A673 (cell line): ENCODE measurements around the gene GABRA5. TPM values are rescaled to one million over a fixed set of nuclear protein-coding genes. Genes with fewer than 3 reads are reported as not detected.

Experiments used
- BruUV-seq: library from RNA; stranded (reverse); fragments of 400-500 nt; replicated peaks from 2 replicates; lab custom pipeline; 2021; lab: Mats Ljungman, UMichigan
- CTCF ChIA-PET: fragments of 300-600 bp; sonication (Branson Sonifier 250); formaldehyde crosslinking; loops from one replicate; lab custom pipeline; 2022; ENCODE audit warnings: antibody characterized with exemption; lab: Charles Lee
- POLR2A ChIA-PET: fragments of 300-600 bp; sonication (Branson Sonifier 250); formaldehyde crosslinking; loops from one replicate; lab custom pipeline; 2022; ENCODE audit warnings: antibody characterized with exemption; ENCODE audit not compliant: low non-redundant PET; lab: Charles Lee
- DNase-seq: peaks from one replicate; pipeline ENCODE4 v3.0.0-alpha.2; 2015; ENCODE audit warnings: low spot score
- H3K27ac ChIP-seq: fragments of 200-600 bp; sonication (generic); 2 replicates; pipeline ENCODE4 v1.5.1; 2016; ENCODE audit warnings: mixed run types, low read depth, mild to moderate bottlenecking, mixed read lengths, antibody characterized with exemption, low read length; ENCODE audit not compliant: poor library complexity, severe bottlenecking
- H3K27me3 ChIP-seq: fragments of 200-600 bp; sonication (generic); replicated peaks from 2 replicates; pipeline ENCODE4 v1.6.1; 2017; ENCODE audit warnings: mixed run types, low read depth, mild to moderate bottlenecking, mixed read lengths, antibody characterized with exemption, low read length; ENCODE audit not compliant: insufficient read depth, poor library complexity
- H3K36me3 ChIP-seq: fragments of 200-600 bp; sonication (generic); 2 replicates; pipeline ENCODE4 v1.6.1; 2016; ENCODE audit warnings: mixed run types, mild to moderate bottlenecking, mixed read lengths, antibody characterized with exemption, low read length; ENCODE audit not compliant: insufficient read depth, poor library complexity, severe bottlenecking
- H3K4me1 ChIP-seq: fragments of 200-600 bp; sonication (generic); 2 replicates; pipeline ENCODE4 v1.6.1; 2017; ENCODE audit warnings: mixed run types, mild to moderate bottlenecking, mixed read lengths, antibody characterized with exemption, low read length; ENCODE audit not compliant: insufficient read depth, poor library complexity, severe bottlenecking
- H3K4me3 ChIP-seq: fragments of 200-600 bp; sonication (generic); 2 replicates; pipeline ENCODE4 v1.5.1; 2016; ENCODE audit warnings: low read depth, mixed run types, mild to moderate bottlenecking, mixed read lengths, low read length; ENCODE audit not compliant: poor library complexity, severe bottlenecking
- H3K9me3 ChIP-seq: fragments of 200-600 bp; sonication (generic); 2 replicates; pipeline ENCODE4 v1.6.1; 2016; ENCODE audit warnings: mixed run types, low read depth, mild to moderate bottlenecking, mixed read lengths, antibody characterized with exemption, low read length; ENCODE audit not compliant: poor library complexity, severe bottlenecking
- CTCF ChIP-seq: fragments of 300-800, 200-600 bp; sonication (generic); conservative IDR thresholded peaks from 2 replicates; pipeline ENCODE4 v1.5.1; 2017; ENCODE audit warnings: low read depth, mild to moderate bottlenecking, antibody characterized with exemption, low read length, moderate library complexity, mixed read lengths
- EZH2 ChIP-seq: fragments of 200-600 bp; sonication (generic); IDR thresholded peaks from 2 replicates; pipeline ENCODE4 v1.6.1; 2017; ENCODE audit warnings: borderline replicate concordance, low read depth, mild to moderate bottlenecking, mixed read lengths, antibody characterized with exemption, low read length; ENCODE audit not compliant: poor library complexity, severe bottlenecking
- intact Hi-C: fragments of 100-400 bp; cut with micrococcal nuclease; formaldehyde crosslinking; loops from one replicate; pipeline ENCODE4 v1.10.0; 2022; ENCODE audit not compliant: unreplicated experiment
- total RNA-seq: library from RNA; stranded (reverse); gene quantifications from 2 replicates; pipeline ENCODE4 v1.2.3, GENCODE V29; 2021

Gene GABRA5
- total RNA-seq, 1 experiment from 2014 or later, result not detected

- no peaks in the 10 kb centered on the region for H3K9me3 ChIP-seq
- H3K27me3 ChIP-seq, result no peaks in the 10 kb centered on the region
- POLR2A ChIA-PET, result no interaction called here
- H3K4me3 ChIP-seq, result no peak overlapping the region
- intact Hi-C loops, result no loop called here
- no peaks in the 10 kb centered on the region for H3K36me3 ChIP-seq
- DNase-seq, result no peak
- CTCF ChIA-PET, result interaction anchor here (0.6 kb wide), 1 partner anchor 1007 kb away, joined by 4 read pairs; no protein-coding TSS in a partner anchor
- BruUV-seq, result no TSS peak
- H3K4me1 ChIP-seq, result no peaks in the 10 kb centered on the region
- H3K27ac ChIP-seq, result no peak overlapping the region
- TF ChIP-seq CTCF, result no peak
- TF ChIP-seq EZH2, result no peak
Observed at GRCh38 chr15:26874774-26875475, 8.1 kb downstream of the GABRA5 start.

DNA sequence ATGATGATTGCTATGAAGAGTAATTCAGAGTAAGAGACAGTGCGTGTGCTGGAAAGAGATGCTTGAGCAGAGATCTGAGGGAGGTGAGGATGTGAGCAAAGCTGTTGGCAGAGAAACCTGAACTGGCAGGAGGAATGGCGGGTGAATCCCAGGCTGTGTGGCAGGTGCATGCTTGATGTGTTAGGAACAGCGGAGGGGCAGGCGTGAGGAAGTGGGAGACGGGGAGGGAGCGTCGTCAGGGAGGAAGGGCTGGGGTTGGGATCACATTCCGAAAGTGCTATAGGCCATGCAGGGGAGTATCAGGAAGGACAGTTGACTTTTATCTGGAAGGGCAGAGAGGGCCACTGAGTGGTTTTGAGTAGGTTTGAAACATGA lies 8.6 kb downstream of the GABRA5 start:
- CTCF ChIA-PET, result no interaction called here
- POLR2A ChIA-PET, result no interaction called here

DNA sequence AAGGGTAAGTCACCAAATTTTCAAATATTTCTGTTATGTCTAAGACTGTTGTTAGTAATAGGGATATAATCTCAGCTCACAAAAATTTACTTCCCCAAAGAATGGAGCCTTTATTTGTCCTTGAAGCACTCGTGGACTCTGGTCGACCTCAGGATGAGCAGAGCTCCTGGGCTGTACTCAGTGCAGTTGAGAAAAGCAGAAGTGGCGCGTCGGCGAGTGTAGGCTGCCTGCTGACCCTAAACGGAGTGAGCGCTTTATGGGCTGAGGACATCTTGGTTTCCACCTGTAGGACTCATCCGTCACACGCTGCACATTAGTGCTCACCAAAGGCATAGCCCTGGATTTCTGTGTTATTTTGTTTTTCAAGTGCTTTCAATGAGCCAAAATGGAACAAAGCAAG lies 11.0 kb downstream of the GABRA5 start:
- Histone ChIP-seq H3K36me3 (no peaks in the 10 kb centered on the region), H3K4me1 (no peaks in the 10 kb centered on the region), H3K27ac (no peak overlapping the region), H3K4me3 (no peak overlapping the region), H3K27me3 (no peaks in the 10 kb centered on the region), H3K9me3 (no peaks in the 10 kb centered on the region)
- ChIA-PET CTCF (no interaction called here), POLR2A (no interaction called here)
- BruUV-seq, result no TSS peak
- DNase-seq, result no peak
- no peak for TF ChIP-seq EZH2
- no peak for TF ChIP-seq CTCF
- intact Hi-C loops, result no loop called here

More for the DNA sequence above, 8.6 kb downstream of the GABRA5 start:
- no peak overlapping the region for H3K27ac ChIP-seq
- intact Hi-C loops, result no loop called here
- TF ChIP-seq EZH2, result no peak
- TF ChIP-seq CTCF, result no peak
- no TSS peak for BruUV-seq
- H3K27me3 ChIP-seq, result no peaks in the 10 kb centered on the region
- no peak overlapping the region for H3K4me3 ChIP-seq
- no peak for DNase-seq
- no peaks in the 10 kb centered on the region for H3K36me3 ChIP-seq
- H3K4me1 ChIP-seq, result no peaks in the 10 kb centered on the region
- no peaks in the 10 kb centered on the region for H3K9me3 ChIP-seq
